Smooth muscle cell (in vitro differentiated cells): ENCODE data around the gene RIN3. TPM values are rescaled to one million over a fixed set of nuclear protein-coding genes. Genes with fewer than 3 reads are reported as not detected.
A peak's percentile ranks its signal among the peaks of the same experiment; 100 is the strongest.

Experiments
- DNase-seq: peaks from one replicate; lab custom pipeline; 2025; ENCODE audit not compliant: unreplicated experiment; lab: John Stamatoyannopoulos, UW
- H2AFZ ChIP-seq: fragments of 200-600 bp; sonication (generic); 2 replicates; pipeline ENCODE4 v1.6.0; 2016; ENCODE audit warnings: antibody characterized with exemption, low read depth, mild to moderate bottlenecking
- H3F3A ChIP-seq: fragments of 200-600 bp; sonication (generic); 2 replicates; pipeline ENCODE4 v1.6.0; 2017; ENCODE audit warnings: antibody characterized with exemption, low read depth
- H3K27ac ChIP-seq: fragments of 200-600 bp; sonication (generic); 2 replicates; pipeline ENCODE4 v1.5.1; 2016; ENCODE audit warnings: low read depth, mild to moderate bottlenecking
- H3K27me3 ChIP-seq: fragments of 200-600 bp; sonication (generic); 2 replicates; pipeline ENCODE4 v1.6.1; 2016; ENCODE audit warnings: low read depth, mild to moderate bottlenecking
- H3K36me3 ChIP-seq: fragments of 200-600 bp; sonication (generic); 2 replicates; pipeline ENCODE4 v1.5.1; 2016; ENCODE audit warnings: low read depth
- H3K4me1 ChIP-seq: fragments of 200-600 bp; sonication (generic); 2 replicates; pipeline ENCODE4 v1.5.1; 2016; ENCODE audit warnings: low read depth
- H3K4me2 ChIP-seq: fragments of 200-600 bp; sonication (generic); 2 replicates; pipeline ENCODE4 v1.6.0; 2016; ENCODE audit warnings: mild to moderate bottlenecking
- H3K4me3 ChIP-seq: fragments of 200-600 bp; sonication (generic); 2 replicates; pipeline ENCODE4 v1.5.1; 2016; ENCODE audit warnings: mild to moderate bottlenecking
- H3K79me2 ChIP-seq: fragments of 200-600 bp; sonication (generic); 2 replicates; pipeline ENCODE4 v1.6.0; 2016; ENCODE audit warnings: low read depth, mild to moderate bottlenecking
- H3K9ac ChIP-seq: fragments of 200-600 bp; sonication (generic); 2 replicates; pipeline ENCODE4 v1.6.0; 2016; ENCODE audit warnings: low read depth
- H3K9me3 ChIP-seq: fragments of 200-600 bp; sonication (generic); replicated peaks from 2 replicates; pipeline ENCODE4 v1.5.1; 2016; ENCODE audit warnings: low read depth
- H4K20me1 ChIP-seq: fragments of 200-600 bp; sonication (generic); 2 replicates; pipeline ENCODE4 v1.6.0; 2016; ENCODE audit warnings: low read depth
- WGBS: methylation state at CpG from one replicate; pipeline ENCODE4 v1.1.7; 2016; ENCODE audit warnings: low lambda C conversion rate; 5-methylcytosine and 5-hydroxymethylcytosine counted together
- polyA plus RNA-seq: library from polyadenylated mRNA; unstranded; fragments of >200 nt; fragmentation: Nextera tagmentation; extraction: Ambion mirVana; gene quantifications from 2 replicates; pipeline ENCODE4 v1.2.1, GENCODE V29; 2016
- total RNA-seq: library from RNA; depleted of rRNA; stranded (reverse); fragments of >200 nt; gene quantifications from 2 replicates; pipeline ENCODE4 v1.2.3, GENCODE V29; 2014
- TF ChIP-seq, protein P1 (sequence below): fragments of 200-600 bp; sonication (generic); IDR thresholded peaks from 2 replicates; pipeline ENCODE4 v1.5.1; 2017; ENCODE audit warnings: borderline replicate concordance, mild to moderate bottlenecking, antibody characterized with exemption; ENCODE audit not compliant: insufficient read depth, poor library complexity, severe bottlenecking

RIN3 gene, protein sequence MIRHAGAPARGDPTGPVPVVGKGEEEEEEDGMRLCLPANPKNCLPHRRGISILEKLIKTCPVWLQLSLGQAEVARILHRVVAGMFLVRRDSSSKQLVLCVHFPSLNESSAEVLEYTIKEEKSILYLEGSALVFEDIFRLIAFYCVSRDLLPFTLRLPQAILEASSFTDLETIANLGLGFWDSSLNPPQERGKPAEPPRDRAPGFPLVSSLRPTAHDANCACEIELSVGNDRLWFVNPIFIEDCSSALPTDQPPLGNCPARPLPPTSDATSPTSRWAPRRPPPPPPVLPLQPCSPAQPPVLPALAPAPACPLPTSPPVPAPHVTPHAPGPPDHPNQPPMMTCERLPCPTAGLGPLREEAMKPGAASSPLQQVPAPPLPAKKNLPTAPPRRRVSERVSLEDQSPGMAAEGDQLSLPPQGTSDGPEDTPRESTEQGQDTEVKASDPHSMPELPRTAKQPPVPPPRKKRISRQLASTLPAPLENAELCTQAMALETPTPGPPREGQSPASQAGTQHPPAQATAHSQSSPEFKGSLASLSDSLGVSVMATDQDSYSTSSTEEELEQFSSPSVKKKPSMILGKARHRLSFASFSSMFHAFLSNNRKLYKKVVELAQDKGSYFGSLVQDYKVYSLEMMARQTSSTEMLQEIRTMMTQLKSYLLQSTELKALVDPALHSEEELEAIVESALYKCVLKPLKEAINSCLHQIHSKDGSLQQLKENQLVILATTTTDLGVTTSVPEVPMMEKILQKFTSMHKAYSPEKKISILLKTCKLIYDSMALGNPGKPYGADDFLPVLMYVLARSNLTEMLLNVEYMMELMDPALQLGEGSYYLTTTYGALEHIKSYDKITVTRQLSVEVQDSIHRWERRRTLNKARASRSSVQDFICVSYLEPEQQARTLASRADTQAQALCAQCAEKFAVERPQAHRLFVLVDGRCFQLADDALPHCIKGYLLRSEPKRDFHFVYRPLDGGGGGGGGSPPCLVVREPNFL
- 1.7 and 2.7 TPM in 2 replicates for total RNA-seq
- polyA plus RNA-seq: 3.8 and 8.0 TPM in 2 replicates

DNA sequence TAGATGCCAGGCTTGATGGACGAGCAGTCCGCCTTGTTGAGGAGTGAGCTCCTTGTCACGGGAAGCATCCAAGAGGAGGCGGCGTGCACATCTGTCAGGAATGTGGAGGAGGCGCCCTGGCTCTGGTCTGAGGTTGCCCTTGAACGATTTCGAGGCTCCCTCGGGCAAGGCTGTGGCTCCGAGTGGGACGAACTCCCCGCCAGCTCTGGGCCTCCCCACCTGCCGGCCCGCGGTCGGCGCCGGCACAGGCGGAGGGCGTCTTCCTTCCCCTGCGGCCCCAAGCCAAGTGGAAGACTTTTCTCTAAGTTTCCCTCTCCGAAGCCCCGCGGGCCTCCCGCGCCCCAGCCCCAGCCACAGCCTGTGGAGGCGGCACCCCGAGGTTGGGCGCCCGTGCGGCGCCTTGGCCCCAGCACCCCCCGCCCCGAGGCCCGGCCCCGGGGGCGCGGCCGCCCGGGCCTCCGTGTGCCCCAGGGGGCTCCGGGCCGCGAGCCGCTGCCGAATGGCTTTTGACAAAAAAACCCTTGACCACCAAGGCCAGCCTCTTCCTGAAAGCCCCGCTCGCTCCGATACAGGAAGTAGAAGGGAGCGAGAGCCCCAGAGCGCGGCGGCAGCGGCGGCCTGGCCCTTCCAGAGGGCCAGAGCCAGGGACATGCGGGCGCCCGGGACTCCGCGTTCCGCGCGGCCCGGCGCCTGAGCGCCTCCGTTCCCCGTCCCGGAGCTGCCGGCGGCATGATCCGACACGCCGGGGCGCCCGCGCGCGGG lies at the start of gene RIN3:
TSS of gene RIN3 (plus strand) at position 578 of the 762 bp plus-strand sequence. CDS start at position 730, 152 bp downstream.
- TF ChIP-seq, protein P1, sequence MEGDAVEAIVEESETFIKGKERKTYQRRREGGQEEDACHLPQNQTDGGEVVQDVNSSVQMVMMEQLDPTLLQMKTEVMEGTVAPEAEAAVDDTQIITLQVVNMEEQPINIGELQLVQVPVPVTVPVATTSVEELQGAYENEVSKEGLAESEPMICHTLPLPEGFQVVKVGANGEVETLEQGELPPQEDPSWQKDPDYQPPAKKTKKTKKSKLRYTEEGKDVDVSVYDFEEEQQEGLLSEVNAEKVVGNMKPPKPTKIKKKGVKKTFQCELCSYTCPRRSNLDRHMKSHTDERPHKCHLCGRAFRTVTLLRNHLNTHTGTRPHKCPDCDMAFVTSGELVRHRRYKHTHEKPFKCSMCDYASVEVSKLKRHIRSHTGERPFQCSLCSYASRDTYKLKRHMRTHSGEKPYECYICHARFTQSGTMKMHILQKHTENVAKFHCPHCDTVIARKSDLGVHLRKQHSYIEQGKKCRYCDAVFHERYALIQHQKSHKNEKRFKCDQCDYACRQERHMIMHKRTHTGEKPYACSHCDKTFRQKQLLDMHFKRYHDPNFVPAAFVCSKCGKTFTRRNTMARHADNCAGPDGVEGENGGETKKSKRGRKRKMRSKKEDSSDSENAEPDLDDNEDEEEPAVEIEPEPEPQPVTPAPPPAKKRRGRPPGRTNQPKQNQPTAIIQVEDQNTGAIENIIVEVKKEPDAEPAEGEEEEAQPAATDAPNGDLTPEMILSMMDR: no peak
- WGBS: 11% methylated on average over 56 of the region's 79 CpGs
- Histone ChIP-seq H3K9me3 (no peaks in the 10 kb centered on the region), H2AFZ (peak within 1 kb of the TSS; percentile 91), H3K9ac (peak within 1 kb of the TSS; percentile 83), H3K4me2 (peak within 1 kb of the TSS; percentile 99), H3K36me3 (no peaks in the 10 kb centered on the region), H3K27ac (peak within 1 kb of the TSS; percentile 92), H3F3A (no peaks in the 10 kb centered on the region), H4K20me1 (no peaks in the 10 kb centered on the region), H3K27me3 (peaks cover 4% of the 10 kb centered on the region), H3K4me3 (peak within 1 kb of the TSS; percentile 75), H3K79me2 (no peaks in the 10 kb centered on the region), H3K4me1 (no peaks in the 10 kb centered on the region)
- peak; percentile 34 for DNase-seq

DNA sequence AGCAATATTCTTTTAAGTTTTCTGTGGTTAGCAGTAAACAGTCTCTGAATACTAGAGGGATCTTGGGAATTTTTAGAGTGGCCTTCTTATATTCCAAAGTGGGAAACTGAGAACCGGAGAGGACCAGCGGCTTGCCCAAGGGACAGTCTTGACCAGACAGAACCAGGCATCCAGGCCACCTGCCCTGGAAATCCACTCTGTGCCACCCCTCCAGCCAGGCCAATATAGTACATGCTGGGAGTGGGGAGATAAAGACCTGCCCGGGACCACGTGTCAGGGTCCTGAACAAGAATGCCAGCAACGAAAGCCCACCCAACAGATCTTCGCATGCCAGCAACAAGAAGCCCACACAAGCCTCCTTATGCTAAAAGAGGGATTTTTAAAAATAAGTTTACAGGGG lies 49.4 kb upstream of the RIN3 start:
- Histone ChIP-seq H3K36me3 (no peaks in the 10 kb centered on the region), H3K4me2 (no peak overlapping the region), H4K20me1 (no peaks in the 10 kb centered on the region), H3K4me1 (no peaks in the 10 kb centered on the region), H3K27me3 (no peaks in the 10 kb centered on the region), H3K9ac (no peak overlapping the region), H3F3A (no peaks in the 10 kb centered on the region), H3K79me2 (no peaks in the 10 kb centered on the region), H2AFZ (no peak overlapping the region), H3K27ac (no peak overlapping the region), H3K4me3 (no peak overlapping the region), H3K9me3 (no peaks in the 10 kb centered on the region)
- 98% methylated on average over 6 of the region's 6 CpGs for WGBS
- no peak for DNase-seq
- TF ChIP-seq, protein P1: no peak

DNA sequence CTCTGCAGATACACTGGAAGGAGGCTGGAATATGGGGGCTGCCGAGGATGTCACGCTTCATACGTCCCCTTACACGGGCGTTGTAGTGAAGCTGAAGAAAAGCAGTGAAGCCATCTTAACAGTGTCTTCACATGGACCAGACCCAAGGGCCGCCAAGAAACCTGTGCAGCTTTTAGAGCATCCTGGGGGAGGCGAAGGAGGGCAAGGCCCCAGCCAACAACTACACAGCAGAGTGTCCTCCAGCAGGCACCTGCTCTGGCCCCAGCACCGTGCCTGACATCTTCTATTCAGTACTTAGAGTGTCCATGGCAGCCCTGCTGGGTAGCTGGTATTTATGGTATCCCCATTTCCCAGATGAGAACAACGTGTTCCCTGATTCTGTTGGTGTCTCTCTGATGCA lies 48.9 kb upstream of the RIN3 start:
- Histone ChIP-seq H3K79me2 (no peaks in the 10 kb centered on the region), H3K36me3 (no peaks in the 10 kb centered on the region), H3K4me2 (no peak overlapping the region), H3K9ac (no peak overlapping the region), H3K4me1 (no peaks in the 10 kb centered on the region), H3K4me3 (no peak overlapping the region), H3F3A (no peaks in the 10 kb centered on the region), H2AFZ (no peak overlapping the region), H4K20me1 (no peaks in the 10 kb centered on the region), H3K27me3 (no peaks in the 10 kb centered on the region), H3K27ac (no peak overlapping the region), H3K9me3 (no peaks in the 10 kb centered on the region)
- DNase-seq: no peak
- WGBS: 93% methylated on average over 9 of the region's 9 CpGs
- TF ChIP-seq, protein P1: no peak
